ENCODE data around the gene FXR1.
"Not testable (repeated sequence)": the region's sequence is repeated elsewhere in the genome, so short reads cannot be mapped to it uniquely, and the experiment has no call there.

The FXR1 gene

DNA sequence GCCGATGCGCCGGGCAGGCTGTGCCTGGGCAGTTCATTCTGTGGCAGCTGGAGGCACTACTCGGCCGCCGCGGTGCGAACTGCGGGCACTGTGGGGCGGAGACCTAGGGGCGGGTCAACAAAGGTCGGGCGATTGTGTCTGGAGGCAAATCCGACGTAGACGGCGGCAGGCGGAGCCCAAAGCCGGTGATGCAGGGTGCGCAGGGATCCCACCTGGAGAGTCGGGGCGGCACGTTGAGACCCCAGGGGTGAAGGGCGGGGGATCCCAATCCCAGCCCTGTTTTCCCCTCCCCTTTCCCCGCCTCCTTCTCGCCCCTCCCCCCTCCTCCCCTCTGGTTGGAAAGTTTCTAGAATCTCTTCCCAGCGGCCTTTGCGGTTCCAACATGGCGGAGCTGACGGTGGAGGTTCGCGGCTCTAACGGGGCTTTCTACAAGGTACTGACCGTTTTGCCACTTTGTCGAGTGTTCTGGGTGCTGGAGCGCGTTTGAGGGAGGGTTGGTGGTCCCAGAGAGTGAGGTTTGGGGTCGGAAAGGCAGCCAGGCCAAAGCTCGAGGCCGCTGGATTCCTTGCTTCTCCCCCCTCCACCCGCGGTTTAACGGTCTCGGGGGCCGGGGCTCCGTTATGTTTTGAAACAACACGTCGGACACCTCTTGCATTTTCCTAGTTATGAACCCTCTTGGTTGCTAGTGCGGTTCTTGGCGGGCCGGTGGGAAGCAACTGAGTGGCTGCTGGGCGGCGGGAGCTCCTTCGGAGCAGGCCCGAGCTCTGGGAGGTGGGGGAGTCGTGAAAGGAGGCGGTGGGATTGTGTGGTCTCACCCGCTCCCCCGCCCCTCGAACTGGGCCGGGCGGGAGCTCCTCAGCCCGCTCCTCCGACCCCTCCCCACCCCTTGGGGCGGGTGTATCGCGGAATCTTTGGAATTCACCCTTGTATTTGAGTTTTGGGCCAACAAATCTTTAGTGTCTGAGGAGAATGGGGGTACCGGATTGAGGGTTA lies at the start of gene FXR1:
Gene FXR1 (plus strand): TSS at position 367 of the 993 bp plus-strand sequence. CDS start 16 bp downstream, at position 383.
- DNase-seq, result peak in 57 of 58 donors; percentile 63 to 97 (median 89)

DNA sequence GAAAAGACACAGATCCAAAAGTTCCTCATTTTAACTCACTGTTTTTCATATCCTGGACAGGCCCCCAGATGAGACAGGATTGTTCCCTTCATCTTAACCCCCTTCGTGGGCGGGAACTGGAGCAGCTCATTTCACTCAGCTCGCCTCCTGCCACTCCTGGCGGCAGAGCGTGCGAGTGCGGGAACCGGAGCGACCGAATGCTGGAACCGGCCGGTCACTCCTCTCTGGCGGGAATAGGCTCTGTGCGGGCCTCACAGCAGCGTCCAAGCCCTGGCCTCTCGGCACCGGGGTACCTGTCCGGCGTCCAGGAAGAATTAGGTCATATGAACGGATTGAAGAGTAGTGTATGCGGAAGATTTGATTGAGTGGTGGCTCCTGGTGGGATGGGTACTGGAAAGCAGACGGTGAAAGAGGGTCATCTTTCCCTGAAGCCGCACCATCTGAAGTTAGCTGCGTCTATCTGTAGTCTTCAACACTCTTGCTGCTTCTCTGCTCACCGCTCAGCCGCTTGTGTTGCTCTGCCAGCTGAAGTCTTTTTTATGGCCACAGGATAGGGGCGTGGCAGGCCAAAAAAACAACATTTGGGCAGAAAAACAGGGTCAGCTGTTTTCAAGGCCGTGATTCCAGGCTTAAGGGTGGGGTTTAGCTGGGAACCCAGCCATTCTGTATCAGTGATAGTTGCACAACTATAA lies 42.3 kb upstream of the FXR1 start:
- peak in 2 of 58 donors; percentile 10 to 21 for DNase-seq

DNA sequence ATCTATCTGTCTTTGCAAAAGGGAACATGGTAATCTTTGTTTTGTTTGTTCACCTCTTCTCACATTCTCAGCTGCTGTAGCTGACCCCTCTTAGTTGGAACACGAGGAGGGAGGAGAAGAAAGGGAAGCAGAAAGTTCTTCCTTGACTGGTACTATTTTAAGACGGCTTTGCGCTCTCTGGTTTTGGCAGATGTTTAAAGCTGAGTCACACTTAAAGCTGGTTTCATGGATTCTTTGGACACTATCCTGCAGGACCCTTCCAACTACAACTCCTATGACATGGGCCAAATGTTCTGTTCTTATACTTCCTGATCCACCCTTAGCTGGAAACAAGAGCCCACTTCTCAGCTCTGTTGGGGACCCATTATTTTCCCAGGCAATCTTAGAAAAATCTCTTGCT lies 40.6 kb upstream of the FXR1 start:
- peak in 1 of 58 donors; percentile 1 for DNase-seq

DNA sequence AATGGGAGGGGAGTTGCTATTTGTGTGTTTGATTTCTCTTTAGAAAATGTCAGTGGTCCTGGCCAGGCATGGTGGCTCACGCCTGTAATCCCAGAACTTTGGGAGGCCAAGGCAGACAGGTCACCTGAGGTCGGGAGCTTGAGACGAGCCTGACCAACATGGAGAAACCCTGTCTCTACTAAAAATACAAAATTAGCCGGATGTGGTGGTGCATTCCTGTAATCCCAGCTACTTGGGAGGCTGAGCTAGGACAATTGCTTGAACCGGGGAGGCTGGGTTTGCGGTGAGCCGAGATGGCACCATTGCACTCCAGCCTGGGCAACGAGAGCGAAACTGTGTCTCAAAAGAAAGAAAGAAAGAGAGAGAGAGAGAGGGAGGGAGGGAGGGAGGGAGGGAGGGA lies 40.0 kb upstream of the FXR1 start:
- not testable (repeated sequence) for DNase-seq

DNA sequence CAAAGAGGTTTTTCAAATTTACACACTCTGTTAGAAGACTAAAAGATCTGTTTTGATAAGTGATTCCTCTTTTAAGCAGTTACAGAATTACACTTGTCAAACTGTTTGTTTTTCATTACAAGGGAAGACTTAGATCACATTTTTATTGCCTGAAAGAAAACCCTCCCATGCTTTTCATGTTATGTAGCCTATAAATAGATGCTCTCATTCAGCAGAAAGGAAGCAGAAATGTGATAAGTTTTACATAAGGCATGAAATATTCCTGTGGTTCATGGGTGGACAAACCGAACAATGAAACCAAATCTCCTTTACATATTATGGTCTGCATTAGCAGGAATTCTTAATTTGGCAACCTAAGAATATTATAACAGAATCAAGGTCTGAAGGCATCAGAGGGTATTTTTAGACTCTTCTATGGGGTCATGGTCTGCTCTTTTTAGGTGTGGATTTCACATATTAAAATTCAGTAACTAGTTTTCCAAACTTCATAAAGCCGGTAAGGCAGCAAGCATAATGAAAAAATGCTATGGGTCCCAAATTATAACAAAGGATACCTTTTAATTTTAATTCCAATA lies 37.3 kb upstream of the FXR1 start:
- no peak for DNase-seq

DNA sequence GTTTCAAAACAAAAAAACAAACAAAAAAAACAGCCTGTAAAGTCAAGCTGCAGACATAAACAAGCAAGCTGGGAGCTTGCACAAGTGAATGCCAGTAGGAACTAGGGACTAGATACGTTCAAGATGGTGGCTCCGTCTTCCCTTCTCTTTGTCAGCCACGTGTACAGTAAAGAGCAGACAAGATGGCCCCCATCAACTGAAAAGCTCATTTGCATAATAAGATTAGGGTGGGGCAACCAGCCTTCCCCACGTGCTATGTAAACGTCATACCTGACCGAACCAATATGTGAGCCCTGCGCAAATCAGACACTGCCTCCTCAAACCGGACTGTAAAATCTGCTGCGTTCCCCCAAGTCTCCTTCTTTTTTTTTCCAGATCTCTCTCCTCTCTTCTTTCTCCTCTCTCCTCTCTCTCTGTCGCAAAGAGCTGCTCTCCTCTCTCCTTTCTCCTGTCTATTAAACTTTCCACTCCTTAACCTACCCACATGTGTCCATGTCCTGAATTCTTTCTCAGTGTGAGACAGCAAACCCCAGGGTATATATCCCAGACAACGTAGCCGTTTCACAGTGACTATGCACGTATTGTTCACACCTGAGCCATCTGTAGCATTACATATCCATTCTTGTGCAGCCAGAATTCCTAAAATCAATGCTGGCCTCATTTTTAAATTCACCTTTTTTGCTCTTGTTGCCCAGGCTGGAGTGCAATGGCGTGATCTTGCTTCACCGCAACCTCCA lies 31.2 kb upstream of the FXR1 start:
- no peak for DNase-seq

DNA sequence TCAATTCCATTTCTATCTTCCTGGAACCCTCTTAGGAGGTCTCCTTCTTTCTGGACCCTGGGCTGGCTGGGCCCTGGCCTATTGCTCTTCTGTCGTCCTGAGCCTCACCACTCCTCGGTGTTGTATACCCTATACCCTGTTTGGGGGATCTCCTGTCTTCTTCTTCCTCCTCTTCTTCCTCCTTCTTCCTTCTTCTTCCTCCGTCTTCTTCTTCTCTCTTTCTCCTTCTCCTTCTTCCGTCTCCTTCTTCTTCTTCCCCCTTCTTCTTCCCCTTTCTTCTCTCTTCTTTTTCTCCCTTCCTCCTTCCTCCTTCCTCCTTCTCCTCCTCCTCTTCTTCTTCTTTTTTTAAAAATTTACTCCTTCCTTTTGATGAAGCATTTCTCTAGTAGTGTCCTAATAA lies 30.4 kb upstream of the FXR1 start:
- DNase-seq, result no peak

DNA sequence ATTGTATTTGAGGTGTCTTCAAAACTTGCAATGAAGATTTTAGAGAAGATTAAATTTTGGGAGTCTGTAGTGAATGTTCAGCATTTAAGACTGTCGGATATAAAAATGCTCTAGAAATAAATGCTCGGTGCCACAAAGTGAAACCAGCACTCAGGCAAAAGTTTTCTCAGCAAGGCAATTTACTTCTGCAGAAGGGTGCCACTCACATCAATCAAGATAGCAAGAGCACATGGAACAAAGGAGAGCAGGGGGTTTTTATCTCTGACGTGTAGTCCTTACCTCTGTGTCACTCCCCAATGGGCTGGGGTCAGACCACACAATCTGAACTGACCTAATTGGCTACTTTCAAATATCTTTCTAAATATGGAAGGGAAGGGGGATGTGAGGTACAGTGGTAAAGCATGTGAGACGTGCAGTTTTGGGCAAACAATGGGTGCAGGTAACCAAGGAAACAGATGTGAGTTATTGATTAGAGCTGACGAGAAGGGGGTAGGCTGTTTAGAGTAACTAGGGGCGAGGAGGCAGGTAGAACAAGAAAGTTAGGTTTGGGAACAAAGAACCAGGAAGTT lies 23.4 kb upstream of the FXR1 start:
- DNase-seq, result no peak

DNA sequence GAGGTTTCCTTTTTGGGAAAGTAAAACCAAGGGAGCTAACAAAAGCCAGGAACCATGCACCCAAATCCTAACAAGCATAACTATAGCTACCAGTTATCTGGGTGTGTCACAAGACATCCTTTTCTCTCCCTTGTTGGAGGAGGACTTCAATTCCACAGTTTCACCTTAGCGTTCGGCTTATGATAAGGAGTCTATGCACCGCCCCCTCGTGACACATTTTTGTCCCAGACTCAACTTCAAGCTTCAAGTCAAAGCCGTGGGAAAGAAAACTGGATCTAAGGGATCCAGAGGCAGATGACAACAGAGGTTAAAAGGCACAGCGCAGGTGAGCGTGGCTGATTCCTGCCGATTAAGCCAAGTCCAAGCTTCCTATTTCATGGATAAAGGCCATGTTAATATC lies 13.9 kb upstream of the FXR1 start:
- DNase-seq, result no peak

DNA sequence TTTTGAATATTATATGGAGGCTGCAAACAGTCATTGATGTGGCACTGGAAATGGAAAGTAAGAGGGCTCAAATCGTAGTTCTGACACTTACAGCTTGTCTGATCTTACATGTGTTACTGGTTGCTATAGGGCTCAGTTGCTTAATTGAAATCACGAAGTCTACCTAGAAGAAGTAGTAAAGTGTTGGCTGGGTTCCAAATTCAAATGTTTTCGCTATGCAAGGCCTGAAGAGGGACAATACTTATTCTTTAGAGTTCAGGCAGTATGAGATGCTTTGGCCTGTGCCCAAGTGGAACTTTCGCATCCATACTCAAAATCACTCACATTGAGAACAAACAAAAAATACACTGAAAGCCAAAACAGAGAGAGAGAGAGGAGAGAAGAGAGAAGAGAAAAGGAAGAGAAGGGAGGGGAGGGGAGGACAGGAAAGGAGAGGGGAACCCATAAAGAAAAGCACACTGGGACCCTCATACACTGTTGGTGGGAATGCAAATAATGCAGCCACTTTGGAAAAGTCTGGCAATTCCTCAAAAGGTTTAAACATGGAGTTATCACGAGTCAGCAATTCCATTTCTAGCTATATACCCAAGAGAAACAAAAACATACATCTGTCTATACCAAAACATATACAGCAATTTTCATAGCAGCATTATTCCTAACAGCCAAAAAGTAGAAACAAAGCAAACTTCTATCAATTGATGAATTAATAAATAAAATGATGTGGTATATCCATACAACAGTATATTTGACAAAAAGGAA lies 2.9 kb upstream of the FXR1 start:
- no peak for DNase-seq

DNA sequence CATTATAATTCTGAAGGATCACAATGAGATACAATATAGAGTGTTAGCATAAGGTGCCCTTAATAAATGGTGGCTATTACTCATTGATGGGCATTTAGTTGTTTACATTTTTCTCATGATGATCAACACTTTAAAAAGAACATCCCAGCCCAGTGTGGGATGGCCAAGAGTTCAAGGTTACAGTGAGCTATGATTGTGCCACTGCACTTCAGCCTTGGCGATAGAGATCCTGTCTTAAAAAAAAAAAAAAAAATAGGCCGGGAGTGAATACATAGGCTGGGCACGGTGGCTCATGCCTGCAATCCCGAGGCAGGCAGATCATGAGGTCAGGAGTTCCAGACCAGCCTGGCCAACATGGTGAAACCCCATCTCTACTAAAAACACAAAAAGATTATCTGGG lies 1.6 kb upstream of the FXR1 start:
- DNase-seq, result no peak

DNA sequence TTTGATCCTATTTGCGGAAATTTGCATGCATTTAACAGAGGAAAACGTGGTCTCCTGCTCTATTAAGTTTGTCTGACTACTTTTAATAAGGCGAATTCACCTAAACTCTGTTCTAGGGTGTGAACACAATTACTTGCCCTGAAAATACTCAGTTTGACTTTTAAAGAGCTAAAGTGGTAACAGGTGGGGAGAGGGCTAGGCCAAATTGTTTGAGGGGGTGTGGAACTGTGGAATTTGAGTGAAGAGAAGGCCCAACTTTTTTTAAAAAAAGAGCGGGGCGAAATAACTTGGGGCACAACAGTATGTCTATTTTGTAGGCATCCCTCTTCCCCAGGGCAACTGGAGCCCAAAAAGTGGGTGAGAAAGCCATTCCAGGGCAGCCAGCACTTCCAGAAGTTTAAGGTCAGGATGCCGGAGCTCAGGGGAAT lies 580 bp upstream of the FXR1 start:
- DNase-seq, result no peak

DNA sequence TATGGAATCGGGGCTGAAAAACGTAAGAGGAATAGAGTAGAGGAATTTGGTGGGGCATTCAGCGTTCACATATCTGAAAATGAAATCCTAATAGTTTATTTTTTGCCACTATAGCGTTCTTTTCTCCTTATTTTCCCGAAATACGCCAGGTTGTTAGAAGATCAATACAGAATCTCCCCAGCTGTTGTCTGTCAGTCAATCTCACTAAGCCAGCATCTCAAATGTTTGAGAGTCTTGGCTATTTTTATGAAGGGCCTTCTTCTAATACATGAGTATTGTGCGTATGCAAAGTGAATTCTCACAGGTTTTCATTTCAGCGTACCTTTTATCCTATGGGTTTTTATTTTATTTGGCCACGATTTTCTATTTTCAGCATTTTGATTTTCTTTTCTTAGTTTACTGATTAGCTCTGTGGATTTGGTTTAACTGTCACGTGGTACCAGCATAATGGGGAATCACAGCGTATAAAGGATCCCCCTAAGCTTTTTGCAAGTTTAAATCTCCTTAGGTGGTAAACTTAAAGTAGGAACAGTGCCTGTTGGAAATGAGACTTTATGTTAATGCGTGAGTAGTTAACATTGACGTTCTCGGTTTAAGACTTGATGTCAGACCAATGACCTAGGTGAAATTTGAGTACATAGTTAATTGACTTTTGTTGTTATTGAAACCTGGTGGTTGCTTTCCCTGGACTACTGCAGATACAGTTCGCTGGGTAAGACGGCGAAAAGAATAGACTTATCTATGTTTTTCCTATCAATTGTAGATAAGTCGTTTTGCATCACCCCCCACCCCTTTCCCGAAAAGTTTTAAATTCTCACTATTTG lies 1.3 kb downstream of the FXR1 start:
- DNase-seq, result no peak

DNA sequence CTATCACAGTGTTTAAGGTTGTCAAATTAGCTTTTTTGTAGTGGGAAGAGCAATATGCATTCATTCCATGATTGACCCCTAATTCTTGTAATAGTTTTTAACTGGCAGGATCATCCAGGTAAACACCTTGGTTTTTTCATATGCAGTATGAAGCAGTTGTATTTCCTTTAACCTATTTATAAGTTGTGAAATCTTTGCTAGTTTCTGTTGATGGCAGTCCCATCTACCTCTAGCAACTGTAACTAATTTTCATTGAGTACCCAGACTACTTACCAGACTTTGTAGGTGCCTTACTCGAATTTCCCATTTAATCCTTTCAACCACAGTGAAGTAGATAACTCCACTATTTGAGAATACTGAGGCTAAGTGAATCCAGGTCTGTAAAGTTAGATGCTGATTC lies 6.1 kb downstream of the FXR1 start:
- no peak for DNase-seq

DNA sequence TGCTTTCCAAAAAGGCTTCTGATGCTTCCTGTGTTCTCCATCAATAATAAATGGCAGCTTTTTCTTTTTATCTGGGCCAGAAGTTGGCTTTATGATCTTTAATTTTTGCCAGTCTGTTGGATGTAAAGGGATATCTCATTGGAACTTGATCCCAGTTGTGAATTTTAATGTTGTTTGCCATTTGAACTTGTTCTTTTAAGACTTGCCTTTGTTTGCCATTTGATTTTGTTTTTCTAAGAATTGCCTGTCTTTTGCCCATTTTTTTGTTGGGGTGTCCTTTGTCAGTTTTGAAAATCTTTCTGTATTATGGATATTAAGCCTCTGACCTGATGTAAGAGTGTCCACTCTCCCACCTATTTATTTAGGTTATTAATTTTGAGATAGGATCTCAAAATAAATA lies 9.8 kb downstream of the FXR1 start:
- no peak for DNase-seq

DNA sequence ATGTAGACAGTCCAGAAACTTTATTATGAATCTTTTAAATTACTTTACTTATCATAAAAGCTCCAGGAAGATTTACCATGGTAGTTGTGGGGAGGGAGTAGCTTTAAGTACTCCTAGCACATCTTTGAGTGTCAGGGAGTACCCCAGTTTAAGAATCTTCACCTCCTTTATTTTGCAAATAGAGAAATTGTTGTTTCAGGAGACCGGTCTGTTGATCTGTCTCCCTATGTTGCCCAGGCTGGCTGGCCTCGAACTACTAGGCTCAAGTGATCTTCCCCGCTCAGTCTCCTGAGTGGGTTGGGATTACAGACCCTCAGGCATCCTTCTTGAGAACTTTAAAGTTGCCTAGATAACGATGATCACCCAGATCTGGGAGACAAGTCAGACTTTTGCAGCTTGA lies 11.1 kb downstream of the FXR1 start:
- no peak for DNase-seq

DNA sequence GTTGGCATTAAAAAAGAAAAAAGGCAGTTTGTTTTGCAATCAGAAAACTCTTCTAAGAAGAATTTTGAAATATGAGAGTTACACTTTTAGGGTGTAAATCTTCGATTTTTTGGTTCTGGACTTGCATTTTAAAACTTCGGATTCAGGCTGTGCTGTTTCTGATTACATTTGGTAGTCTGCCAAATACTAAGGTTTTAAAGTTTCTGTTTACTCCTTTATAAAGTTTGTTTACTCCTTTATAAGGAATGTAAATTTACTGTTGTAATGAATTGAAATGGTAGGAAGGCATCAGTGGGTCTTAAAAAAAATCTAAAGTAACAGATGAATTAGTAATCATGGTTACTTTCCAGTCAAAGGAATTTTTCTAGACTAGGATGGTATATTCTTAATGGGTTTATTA lies 14.1 kb downstream of the FXR1 start:
- no peak for DNase-seq

DNA sequence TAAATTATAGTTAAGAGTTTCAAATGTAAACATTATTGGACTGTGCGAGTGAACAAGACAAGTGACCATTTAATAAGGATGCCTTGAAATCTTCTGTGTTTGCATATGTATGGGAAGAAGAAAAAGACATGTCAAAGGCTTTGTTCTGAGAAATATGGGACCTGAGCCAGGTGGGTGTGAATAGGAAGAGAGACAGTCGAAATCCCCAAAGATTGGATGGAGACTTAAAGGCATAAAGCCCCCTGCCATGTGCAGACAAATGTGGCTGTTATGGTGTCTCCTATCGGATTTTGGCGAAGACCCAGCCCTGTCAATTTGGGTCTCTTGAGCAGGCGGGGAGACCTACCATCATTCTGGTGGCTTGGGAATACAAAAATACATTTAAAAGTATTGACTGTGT lies 16.9 kb downstream of the FXR1 start:
- DNase-seq, result no peak

DNA sequence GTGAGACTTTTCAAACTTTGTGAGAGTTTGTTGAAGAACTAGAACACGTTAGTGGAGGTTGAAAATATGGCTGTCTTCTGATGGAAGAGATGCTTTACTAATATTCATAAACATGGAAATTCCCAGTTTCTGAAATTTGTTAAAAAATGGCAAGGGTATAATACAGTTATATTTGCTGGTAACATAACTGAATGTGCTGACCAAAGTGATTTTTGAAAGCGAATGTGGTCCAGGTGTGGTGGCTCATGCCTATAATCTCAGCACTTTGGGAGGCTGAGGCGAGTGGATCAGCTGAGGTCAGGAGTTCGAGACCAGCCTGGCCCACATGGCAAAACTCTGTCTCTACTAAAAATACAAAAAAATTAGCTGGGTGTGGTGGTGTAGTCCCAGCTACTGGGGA lies 18.1 kb downstream of the FXR1 start:
- no peak for DNase-seq
